H1 (cell line): ENCODE measurements around the gene FOXC1. TPM values are rescaled to one million over a fixed set of nuclear protein-coding genes. Genes with fewer than 3 reads are reported as not detected.

Experiments used
- CTCF ChIA-PET: fragments of 300-600 bp; sonication (Branson Sonifier 250); formaldehyde crosslinking; loops from one replicate; lab custom pipeline; 2021; ENCODE audit not compliant: partially characterized antibody; lab: Charles Lee
- POLR2A ChIA-PET: fragments of 300-600 bp; sonication (Branson Sonifier 250); formaldehyde crosslinking; loops from one replicate; lab custom pipeline; 2021; ENCODE audit warnings: inconsistent platforms; ENCODE audit not compliant: partially characterized antibody; lab: Charles Lee
- DNase-seq, 2 experiments: peaks; one replicate each; pipeline versions ENCODE4 v3.0.0 to v3.0.0-alpha.2; 2010 to 2022; ENCODE audit warnings: low spot score in 2 of 2, low read depth in 1 of 2, mixed read lengths in 1 of 2
- FAIRE-seq: peaks from 2 replicates; lab custom pipeline; 2011; peaks lifted over from hg19 to GRCh38; lab: Jason Lieb, UNC
- H2AFZ ChIP-seq: 2 replicates; pipeline ENCODE4 v1.8.1; 2012; ENCODE audit warnings: low read length, inconsistent platforms
- H2AK5ac ChIP-seq: 2 replicates; pipeline ENCODE4 v1.6.1; 2013; ENCODE audit warnings: low read depth, low read length
- H2BK120ac ChIP-seq: replicated peaks from 2 replicates; pipeline ENCODE3; 2013; ENCODE audit warnings: low read depth, low read length, inconsistent platforms
- H2BK12ac ChIP-seq: 2 replicates; pipeline ENCODE4 v1.6.1; 2013; ENCODE audit warnings: low read depth, low read length
- H2BK15ac ChIP-seq: 2 replicates; pipeline ENCODE4 v1.6.1; 2013; ENCODE audit warnings: low read length
- H2BK20ac ChIP-seq: 2 replicates; pipeline ENCODE4 v1.6.1; 2013; ENCODE audit warnings: low read length
- H2BK5ac ChIP-seq: 2 replicates; pipeline ENCODE4 v1.6.1; 2013; ENCODE audit warnings: low read depth, low read length
- H3K14ac ChIP-seq: 2 replicates; pipeline ENCODE4 v1.6.1; 2013; ENCODE audit warnings: inconsistent platforms; ENCODE audit not compliant: insufficient read length
- H3K18ac ChIP-seq: 2 replicates; pipeline ENCODE4 v1.6.1; 2013; ENCODE audit warnings: low read length; ENCODE audit errors: extremely low read depth
- H3K23ac ChIP-seq: 2 replicates; pipeline ENCODE4 v1.6.1; 2013; ENCODE audit warnings: inconsistent platforms; ENCODE audit not compliant: insufficient read length
- H3K23me2 ChIP-seq: 2 replicates; pipeline ENCODE4 v1.6.1; 2013; ENCODE audit warnings: low read depth, low read length
- H3K27ac ChIP-seq: 2 replicates; pipeline ENCODE4 v1.6.1; 2011; ENCODE audit warnings: low read depth, low read length, inconsistent platforms
- H3K27me3 ChIP-seq, 4 experiments: replicated peaks in 1 of 4; 1 replicate in 1 of 4; 2 replicates in 3 of 4; pipeline versions ENCODE4 v1.6.1 to v1.8.1; 2011 to 2013; ENCODE audit warnings: low read length in 3 of 4, mild to moderate bottlenecking in 3 of 4, inconsistent platforms in 2 of 4, mixed read lengths in 2 of 4, moderate library complexity in 1 of 4; ENCODE audit not compliant: control insufficient read depth in 3 of 4, insufficient read depth in 3 of 4; ENCODE audit errors: extremely low read depth in 1 of 4
- H3K36me3 ChIP-seq, 4 experiments: 2 replicates each; pipeline versions ENCODE4 v1.6.1 to v1.8.1; 2011 to 2013; ENCODE audit warnings: mild to moderate bottlenecking in 4 of 4, low read length in 3 of 4, moderate library complexity in 2 of 4, control low read depth in 1 of 4, inconsistent platforms in 1 of 4; ENCODE audit not compliant: insufficient read depth in 4 of 4, control insufficient read depth in 2 of 4
- H3K4ac ChIP-seq: replicated peaks from 2 replicates; pipeline ENCODE3; 2013; ENCODE audit warnings: low read length, low read depth, mixed read lengths, inconsistent platforms; ENCODE audit not compliant: insufficient read length
- H3K4me1 ChIP-seq, 4 experiments: replicated peaks in 1 of 4; 1 replicate in 1 of 4; 2 replicates in 3 of 4; pipeline versions ENCODE4 v1.6.1 to v1.8.1; 2011 to 2013; ENCODE audit warnings: low read length in 3 of 4, inconsistent platforms in 2 of 4, mixed read lengths in 1 of 4; ENCODE audit not compliant: insufficient read depth in 4 of 4, control insufficient read depth in 3 of 4
- H3K4me2 ChIP-seq, 2 experiments: 2 replicates each; pipeline versions ENCODE4 v1.6.1 to v1.8.1; 2011 to 2013; ENCODE audit warnings: low read depth in 2 of 2, low read length in 2 of 2, control low read depth in 1 of 2, inconsistent platforms in 1 of 2, mild to moderate bottlenecking in 1 of 2; ENCODE audit not compliant: insufficient read depth in 1 of 2
- H3K4me3 ChIP-seq, 4 experiments: fragments of 200-600, 300-600 bp in 1 of 4; sonication (generic), shearing (Covaris generic), sonication (Bioruptor Twin) in 1 of 4; 2 replicates each; pipeline versions ENCODE4 v1.5.1 to v1.8.1; 2011 to 2016; ENCODE audit warnings: low read length in 4 of 4, low read depth in 3 of 4, control low read depth in 2 of 4, inconsistent platforms in 2 of 4, mild to moderate bottlenecking in 2 of 4, mixed read lengths in 1 of 4, moderate library complexity in 1 of 4; ENCODE audit not compliant: insufficient read depth in 2 of 4; ENCODE audit errors: extremely low read depth in 1 of 4
- H3K56ac ChIP-seq: replicated peaks from 2 replicates; pipeline ENCODE3; 2013; ENCODE audit warnings: low read depth, mild to moderate bottlenecking, mixed read lengths, low read length, inconsistent platforms; ENCODE audit not compliant: insufficient read length
- H3K79me1 ChIP-seq: 2 replicates; pipeline ENCODE4 v1.6.1; 2013; ENCODE audit warnings: low read depth, low read length, control low read depth
- H3K79me2 ChIP-seq, 2 experiments: 2 replicates each; pipeline versions ENCODE4 v1.6.1 to v1.8.1; 2012 to 2013; ENCODE audit warnings: low read length in 2 of 2, mild to moderate bottlenecking in 2 of 2, inconsistent platforms in 1 of 2; ENCODE audit not compliant: insufficient read depth in 2 of 2, control insufficient read depth in 1 of 2
- H3K9ac ChIP-seq, 4 experiments: replicated peaks in 1 of 4; 1 replicate in 1 of 4; 2 replicates in 3 of 4; pipeline versions ENCODE4 v1.6.1 to v1.8.1; 2011 to 2013; ENCODE audit warnings: low read depth in 3 of 4, low read length in 3 of 4, control low read depth in 2 of 4, mild to moderate bottlenecking in 2 of 4, moderate library complexity in 2 of 4, inconsistent platforms in 1 of 4; ENCODE audit errors: extremely low read depth in 1 of 4
- H3K9me3 ChIP-seq, 2 experiments: 2 replicates each; pipeline versions ENCODE4 v1.6.1 to v1.8.1; 2012 to 2013; ENCODE audit warnings: mild to moderate bottlenecking in 2 of 2, moderate library complexity in 2 of 2, control low read depth in 1 of 2, inconsistent platforms in 1 of 2, low read depth in 1 of 2, low read length in 1 of 2, mixed read lengths in 1 of 2; ENCODE audit not compliant: insufficient read depth in 2 of 2
- H4K20me1 ChIP-seq, 2 experiments: replicated peaks in 1 of 2; 2 replicates each; pipeline versions ENCODE3 to v1.8.1; 2011 to 2013; ENCODE audit warnings: inconsistent platforms in 2 of 2, low read length in 2 of 2, mild to moderate bottlenecking in 1 of 2; ENCODE audit not compliant: insufficient read depth in 2 of 2, control insufficient read depth in 1 of 2
- H4K5ac ChIP-seq: 2 replicates; pipeline ENCODE4 v1.6.1; 2013; ENCODE audit warnings: low read length, low read depth, mixed read lengths, inconsistent platforms; ENCODE audit not compliant: insufficient read length
- H4K8ac ChIP-seq: 2 replicates; pipeline ENCODE4 v1.8.0; 2013; ENCODE audit warnings: mild to moderate bottlenecking, moderate library complexity, low read length, inconsistent platforms; ENCODE audit not compliant: insufficient read depth; ENCODE audit errors: extremely low read depth
- H4K91ac ChIP-seq: replicated peaks from 2 replicates; pipeline ENCODE3; 2013; ENCODE audit warnings: low read length, mixed read lengths, inconsistent platforms; ENCODE audit not compliant: insufficient read length
- EZH2 ChIP-seq: fragments of 200-600 bp; sonication (generic); IDR thresholded peaks from 2 replicates; pipeline ENCODE4 v1.7.1; 2012; ENCODE audit warnings: low read depth, mild to moderate bottlenecking, moderate library complexity, low read length, inconsistent platforms; ENCODE audit not compliant: severe bottlenecking
- RNF2 ChIP-seq: fragments of 200-900, 300-1000 bp; sonication (generic); IDR thresholded peaks from 2 replicates; pipeline ENCODE4 v1.7.1; 2016; ENCODE audit warnings: borderline replicate concordance, low read depth, mild to moderate bottlenecking, antibody characterized with exemption, low read length; ENCODE audit not compliant: poor library complexity, severe bottlenecking; ENCODE audit errors: missing control alignments
- SUZ12 ChIP-seq: fragments of 200-600 bp; sonication (generic); IDR thresholded peaks from 2 replicates; pipeline ENCODE4 v1.6.1; 2012; ENCODE audit warnings: mild to moderate bottlenecking, inconsistent platforms, low read length, moderate library complexity, mixed read lengths
- TBP ChIP-seq: IDR thresholded peaks from 2 replicates; pipeline ENCODE4 v1.6.1; 2011; ENCODE audit warnings: low read depth, low read length, improper control_type of control experiment
- WGBS, 2 experiments: shearing (Covaris generic) in 1 of 2; methylation state at CpG; one replicate each; pipeline versions ENCODE4 v1.1.6 to v1.1.7; 2013 to 2015; ENCODE audit warnings: low lambda C conversion rate in 2 of 2, mixed read lengths in 2 of 2, inconsistent platforms in 1 of 2, low coverage in 1 of 2, missing lambda C conversion rate in 1 of 2; ENCODE audit not compliant: insufficient replicate concordance in 2 of 2, insufficient coverage in 1 of 2, insufficient read length in 1 of 2; ENCODE audit errors: extremely low coverage in 1 of 2, missing lambda C conversion rate in 1 of 2; 5-methylcytosine and 5-hydroxymethylcytosine counted together
- polyA plus RNA-seq, 7 experiments: library from polyadenylated mRNA; depleted of rRNA in 3 of 7; stranded (reverse) in 5 of 7; unstranded in 2 of 7; fragments of >200 nt in 5 of 7; fragments of 200-250 nt in 2 of 7; gene quantifications; 1 replicate in 5 of 7; 2 replicates in 1 of 7; 4 replicates in 1 of 7; pipeline versions ENCODE4 v1.2.1 to v1.2.3, GENCODE V29; 2011 to 2013; ENCODE audit warnings: missing spikeins in 2 of 7, mixed read lengths in 2 of 7
- total RNA-seq: library from RNA; stranded (reverse); fragmentation: NEBNext Ultra II Directional; extraction: Animal tissue kit (Norgen Biotek cat#: 25700); gene quantifications from 2 replicates; pipeline ENCODE4 v1.2.1, GENCODE V29; 2021

FOXC1 gene
- total and polyA plus RNA-seq, 2 of the 8 experiments (the other 6 are each of a cell fraction or from before 2014, with no cell fraction given): 0.22 TPM; not detected in 1

DNA sequence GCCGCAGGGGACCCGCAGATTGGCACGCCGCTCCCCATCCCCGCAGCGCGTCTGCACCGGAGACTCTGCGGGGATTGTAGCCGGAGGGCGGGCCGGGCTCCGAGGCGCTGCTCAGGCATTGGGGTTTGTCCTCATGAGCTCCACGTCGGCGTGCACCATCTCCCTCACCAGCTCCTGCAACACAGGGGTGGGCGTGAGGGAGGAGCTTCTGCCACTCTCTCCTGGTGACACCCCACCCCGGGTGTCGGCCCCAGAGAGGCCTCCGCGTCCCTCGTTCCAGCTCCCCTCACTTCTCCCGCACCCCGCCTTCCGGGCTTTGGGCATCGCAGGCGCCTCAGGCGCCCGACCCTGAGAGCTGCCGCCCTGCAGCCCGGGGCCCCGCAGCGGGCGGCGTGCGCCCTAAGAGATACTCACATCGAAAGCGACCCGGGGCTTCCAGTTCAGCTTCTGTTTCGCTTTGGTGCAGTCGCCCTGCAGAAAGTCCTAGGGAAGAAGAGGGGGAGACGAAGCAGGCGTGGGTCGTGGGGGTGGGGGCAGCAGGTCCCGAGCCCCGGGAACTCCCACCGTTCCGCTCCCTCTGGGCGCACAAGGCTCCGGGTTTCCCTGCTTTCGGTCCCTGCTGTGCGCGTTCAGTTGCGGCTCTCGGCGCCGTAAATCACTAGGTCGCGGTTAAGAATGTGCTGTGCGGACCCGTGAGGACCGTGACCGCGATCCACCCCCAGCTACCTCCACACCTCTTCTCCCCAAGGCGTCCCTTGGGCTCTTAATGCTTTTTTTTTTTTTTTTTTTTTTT lies 14.5 kb downstream of the FOXC1 start:
- no peak overlapping the region for H3K23ac ChIP-seq
- H3K4me3 ChIP-seq: peak overlapping the region; percentile 8 to 51 (median 28); a peak in 6 of 8 replicates
- H2BK120ac ChIP-seq: no peak overlapping the region
- no peak overlapping the region for H2BK15ac ChIP-seq
- no peak overlapping the region for H2AK5ac ChIP-seq
- CTCF ChIA-PET: interaction anchor here (0.9 to 2.6 kb wide), 3 partner anchors 9 to 18 kb away, joined by 3 to 9 read pairs (median 8); no protein-coding TSS in a partner anchor
- H2BK20ac ChIP-seq: no peak overlapping the region
- no peak overlapping the region for H3K4ac ChIP-seq
- no peaks in the 10 kb centered on the region; a peak in 1 of 4 replicates for H3K9me3 ChIP-seq
- H3K36me3 ChIP-seq: peaks cover 0 to 11% (median 0%) of the 10 kb centered on the region in 4 experiments; a peak in 2 of 8 replicates
- no peak overlapping the region for H4K91ac ChIP-seq
- H2AFZ ChIP-seq: no peak overlapping the region
- peaks cover 6% of the 10 kb centered on the region; the same call in 1 of the 2 replicates for H3K23me2 ChIP-seq
- H3K56ac ChIP-seq: no peak overlapping the region
- H3K18ac ChIP-seq: no peak overlapping the region
- H3K79me2 ChIP-seq: no peaks in the 10 kb centered on the region
- H4K20me1 ChIP-seq: peaks cover 21 to 30% of the 10 kb centered on the region in 2 experiments
- POLR2A ChIA-PET: interaction anchor here (0.9 to 1.4 kb wide), 3 partner anchors 9 to 17 kb away, joined by 3 to 5 read pairs (median 3); no protein-coding TSS in a partner anchor
- H3K27me3 ChIP-seq: peaks cover 83 to 99% (median 95%) of the 10 kb centered on the region in 4 experiments
- TF ChIP-seq RNF2: peak; percentile 6
- TF ChIP-seq EZH2: peak; percentile 53
- TF ChIP-seq TBP: no peak
- peak; percentile 80 for TF ChIP-seq SUZ12
- H4K8ac ChIP-seq: no peak overlapping the region; the same call in 1 of the 2 replicates
- no peak overlapping the region for H3K14ac ChIP-seq
- no peak overlapping the region for H2BK5ac ChIP-seq
- H3K9ac ChIP-seq: no peak overlapping the region
- H3K27ac ChIP-seq: no peak overlapping the region
- peak in 1 of 2 experiments; percentile 69 for DNase-seq
- H3K79me1 ChIP-seq: no peaks in the 10 kb centered on the region
- H4K5ac ChIP-seq: no peak overlapping the region
- H3K4me1 ChIP-seq: peaks cover 0 to 21% (median 13%) of the 10 kb centered on the region in 4 experiments; a peak in 5 of 7 replicates
- no peak for FAIRE-seq
- WGBS, 2 experiments: 3% methylated on average over 42 of the region's 66 CpGs; no CpG with 5 or more reads in 1 of the 2 experiments
- peak overlapping the region; percentile 61 to 65 for H3K4me2 ChIP-seq
- H2BK12ac ChIP-seq: no peak overlapping the region
